ENCODE data around the gene ANKRD66.
A peak's percentile ranks its signal among the peaks of the same experiment; 100 is the strongest.

Gene ANKRD66

GRCh38 chr6:46745973-46746372, 760 bp upstream of the ANKRD66 start:
- POLR2A ChIA-PET: interaction anchor here (0.7 kb wide), 1 partner anchor 11 kb away, joined by 3 read pairs; the partner anchor contains the start of gene PLA2G7
- Histone ChIP-seq H3K36me3 (ENCODE audit: control insufficient read depth in 2 of 2, insufficient read depth in 1 of 2, low read length in 2 of 2) (no peaks in the 10 kb centered on the region), H3K9me3 (ENCODE audit: control insufficient read depth, insufficient read depth, low read depth, low read length) (no peaks in the 10 kb centered on the region), H3K27ac (ENCODE audit: extremely low read depth, low read depth, low read length) (no peak overlapping the region), H3K4me3 (ENCODE audit: low read depth, low read length) (no peak overlapping the region), H3K4me1 (ENCODE audit: control insufficient read depth, insufficient read depth, low read length) (no peaks in the 10 kb centered on the region)
- TF ChIP-seq PRDM1 (tag by site-specific recombination; IDR thresholded peaks at IDR 0.05) (peak; percentile 95), ZBTB21 (tag by site-specific recombination; IDR thresholded peaks at IDR 0.05) (no peak)
- CTCF ChIA-PET: no interaction called here

- TF ChIP-seq ZNF548 (tag by site-specific recombination; IDR thresholded peaks at IDR 0.05) (no peak), ZNF266 (tag by site-specific recombination; IDR thresholded peaks at IDR 0.05; ENCODE audit: low read depth) (no peak), ZNF18 (tag by site-specific recombination; IDR thresholded peaks at IDR 0.05) (no peak), ZNF324 (tag by site-specific recombination; IDR thresholded peaks at IDR 0.05) (no peak), ZNF341 (tag by site-specific recombination; IDR thresholded peaks at IDR 0.05; ENCODE audit: low read depth) (no peak), KLF17 (tag by site-specific recombination; IDR thresholded peaks at IDR 0.05) (no peak), HIC1 (tag by site-specific recombination; IDR thresholded peaks at IDR 0.05) (no peak), ZNF362 (tag by site-specific recombination; IDR thresholded peaks at IDR 0.05) (no peak), ZNF837 (tag by site-specific recombination; IDR thresholded peaks at IDR 0.05) (no peak), ZNF473 (tag by site-specific recombination; IDR thresholded peaks at IDR 0.05) (no peak), ZNF23 (tag by site-specific recombination; IDR thresholded peaks at IDR 0.05; ENCODE audit: borderline replicate concordance) (no peak)
- no peaks in the 10 kb centered on the region for H3K9me3 ChIP-seq (ENCODE audit: control insufficient read depth, insufficient read depth, low read depth, low read length)
- no peaks in the 10 kb centered on the region for H3K4me1 ChIP-seq (ENCODE audit: control insufficient read depth, insufficient read depth, low read length)
- ChIA-PET POLR2A (no interaction called here), CTCF (interaction anchor here (0.6 kb wide), 1 partner anchor 144 kb away, joined by 3 read pairs; no protein-coding TSS in a partner anchor)
- H3K36me3 ChIP-seq (ENCODE audit: control insufficient read depth in 2 of 2, insufficient read depth in 1 of 2, low read length in 2 of 2): no peaks in the 10 kb centered on the region
- H3K4me3 ChIP-seq (ENCODE audit: low read depth, low read length): no peak overlapping the region
- H3K27ac ChIP-seq (ENCODE audit: extremely low read depth, low read depth, low read length): no peak overlapping the region
Observed at GRCh38 chr6:46748940-46749503, 2.3 kb downstream of the ANKRD66 start.

- Histone ChIP-seq H3K9me3 (ENCODE audit: control insufficient read depth, insufficient read depth, low read depth, low read length) (no peaks in the 10 kb centered on the region), H3K4me3 (ENCODE audit: low read depth, low read length) (no peak overlapping the region), H3K27ac (ENCODE audit: extremely low read depth, low read depth, low read length) (no peak overlapping the region), H3K4me1 (ENCODE audit: control insufficient read depth, insufficient read depth, low read length) (no peaks in the 10 kb centered on the region), H3K36me3 (ENCODE audit: control insufficient read depth in 2 of 2, insufficient read depth in 1 of 2, low read length in 2 of 2) (no peaks in the 10 kb centered on the region)
- POLR2A ChIA-PET: interaction anchor here (1.0 kb wide), 1 partner anchor 14 kb away, joined by 4 read pairs; the partner anchor contains the start of gene PLA2G7
- CTCF ChIA-PET: interaction anchor here (0.6 kb wide), 2 partner anchors 94 to 143 kb away, joined by 3 read pairs; no protein-coding TSS in a partner anchor
- TF ChIP-seq ZXDB (tag by site-specific recombination; IDR thresholded peaks at IDR 0.05) (no peak), OSR2 (tag by site-specific recombination; IDR thresholded peaks at IDR 0.05) (no peak), SALL2 (tag by site-specific recombination; IDR thresholded peaks at IDR 0.05; ENCODE audit: borderline replicate concordance) (no peak), ZNF777 (tag by site-specific recombination; IDR thresholded peaks at IDR 0.05; ENCODE audit: borderline replicate concordance) (no peak), ZNF175 (tag by site-specific recombination; IDR thresholded peaks at IDR 0.05) (no peak), ZNF146 (tag by site-specific recombination; IDR thresholded peaks at IDR 0.05) (no peak), ZBTB44 (tag by site-specific recombination; IDR thresholded peaks at IDR 0.05) (no peak), ZNF792 (tag by site-specific recombination; IDR thresholded peaks at IDR 0.05) (no peak)
- TF ChIP-seq, protein P1, sequence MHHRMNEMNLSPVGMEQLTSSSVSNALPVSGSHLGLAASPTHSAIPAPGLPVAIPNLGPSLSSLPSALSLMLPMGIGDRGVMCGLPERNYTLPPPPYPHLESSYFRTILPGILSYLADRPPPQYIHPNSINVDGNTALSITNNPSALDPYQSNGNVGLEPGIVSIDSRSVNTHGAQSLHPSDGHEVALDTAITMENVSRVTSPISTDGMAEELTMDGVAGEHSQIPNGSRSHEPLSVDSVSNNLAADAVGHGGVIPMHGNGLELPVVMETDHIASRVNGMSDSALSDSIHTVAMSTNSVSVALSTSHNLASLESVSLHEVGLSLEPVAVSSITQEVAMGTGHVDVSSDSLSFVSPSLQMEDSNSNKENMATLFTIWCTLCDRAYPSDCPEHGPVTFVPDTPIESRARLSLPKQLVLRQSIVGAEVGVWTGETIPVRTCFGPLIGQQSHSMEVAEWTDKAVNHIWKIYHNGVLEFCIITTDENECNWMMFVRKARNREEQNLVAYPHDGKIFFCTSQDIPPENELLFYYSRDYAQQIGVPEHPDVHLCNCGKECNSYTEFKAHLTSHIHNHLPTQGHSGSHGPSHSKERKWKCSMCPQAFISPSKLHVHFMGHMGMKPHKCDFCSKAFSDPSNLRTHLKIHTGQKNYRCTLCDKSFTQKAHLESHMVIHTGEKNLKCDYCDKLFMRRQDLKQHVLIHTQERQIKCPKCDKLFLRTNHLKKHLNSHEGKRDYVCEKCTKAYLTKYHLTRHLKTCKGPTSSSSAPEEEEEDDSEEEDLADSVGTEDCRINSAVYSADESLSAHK (tag by site-specific recombination; IDR thresholded peaks at IDR 0.05): no peak
Observed at GRCh38 chr6:46749731-46750130, 3.0 kb downstream of the ANKRD66 start.
